Spleen (tissue), 7 donors: ENCODE measurements around the gene CCNF.

Source experiments
- CTCF ChIP-seq, 11 experiments: fragments of 200-600 bp in 7 of 11; fragments of 450-650 bp in 4 of 11; sonication (generic) in 4 of 11; IDR thresholded peaks in 8 of 11; conservative IDR thresholded peaks in 3 of 11; 1 replicate in 7 of 11; 2 replicates in 4 of 11; pipeline versions ENCODE4 v1.4.0 to v1.8.0; 2016 to 2021; ENCODE audit warnings: antibody characterized with exemption in 11 of 11, inconsistent platforms in 4 of 11, mild to moderate bottlenecking in 1 of 11
- POLR2AphosphoS5 ChIP-seq, 3 donors: sonication (generic); formaldehyde crosslinking; IDR thresholded peaks; one replicate each; pipeline ENCODE4 v1.5.1; 2017; ENCODE audit warnings: antibody characterized with exemption in 3 of 3
- donor health status: DM: no; HTN: no; CAD: no; lungs with moderate emphysema.
- donor health status: DM: no; HTN: no; CAD: no.
- donor health status: DM: no; HTN: no; CAD: no.

- TF ChIP-seq CTCF (IDR thresholded peaks at IDR 0.05 in 8 of 11, conservative IDR thresholded peaks at IDR 0.05 in 3 of 11) (no peak), POLR2AphosphoS5 (IDR thresholded peaks at IDR 0.05) (no peak)
Measured at GRCh38 chr16:2499890-2500429, 70.7 kb downstream of the CCNF start.
